ENCODE data around the gene TRAPPC14.

DNA sequence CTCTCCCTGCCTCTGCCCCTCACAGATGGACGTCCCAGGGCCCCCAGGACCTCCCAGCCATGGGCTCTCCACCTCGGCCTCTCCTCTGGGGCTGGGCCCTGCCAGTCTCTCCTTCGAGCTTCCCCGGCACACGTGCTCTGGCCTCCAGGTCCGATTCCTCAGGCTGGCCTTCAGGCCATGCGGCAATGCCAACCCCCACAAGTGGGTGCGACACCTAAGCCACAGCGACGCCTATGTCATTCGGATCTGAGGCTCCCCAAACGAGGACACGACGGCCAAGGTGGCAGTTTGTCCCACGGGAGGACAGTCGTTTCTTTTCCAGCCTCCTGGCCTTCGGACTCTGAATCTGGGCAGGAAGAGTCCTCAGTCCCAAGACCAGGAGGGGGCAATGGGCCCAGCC is 51.9 kb downstream of the TRAPPC14 start:
- TF ChIP-seq, protein P1, sequence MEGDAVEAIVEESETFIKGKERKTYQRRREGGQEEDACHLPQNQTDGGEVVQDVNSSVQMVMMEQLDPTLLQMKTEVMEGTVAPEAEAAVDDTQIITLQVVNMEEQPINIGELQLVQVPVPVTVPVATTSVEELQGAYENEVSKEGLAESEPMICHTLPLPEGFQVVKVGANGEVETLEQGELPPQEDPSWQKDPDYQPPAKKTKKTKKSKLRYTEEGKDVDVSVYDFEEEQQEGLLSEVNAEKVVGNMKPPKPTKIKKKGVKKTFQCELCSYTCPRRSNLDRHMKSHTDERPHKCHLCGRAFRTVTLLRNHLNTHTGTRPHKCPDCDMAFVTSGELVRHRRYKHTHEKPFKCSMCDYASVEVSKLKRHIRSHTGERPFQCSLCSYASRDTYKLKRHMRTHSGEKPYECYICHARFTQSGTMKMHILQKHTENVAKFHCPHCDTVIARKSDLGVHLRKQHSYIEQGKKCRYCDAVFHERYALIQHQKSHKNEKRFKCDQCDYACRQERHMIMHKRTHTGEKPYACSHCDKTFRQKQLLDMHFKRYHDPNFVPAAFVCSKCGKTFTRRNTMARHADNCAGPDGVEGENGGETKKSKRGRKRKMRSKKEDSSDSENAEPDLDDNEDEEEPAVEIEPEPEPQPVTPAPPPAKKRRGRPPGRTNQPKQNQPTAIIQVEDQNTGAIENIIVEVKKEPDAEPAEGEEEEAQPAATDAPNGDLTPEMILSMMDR (IDR thresholded peaks at IDR 0.05) = no peak
- TF ChIP-seq POLR2A (IDR thresholded peaks at IDR 0.05) (no peak), POLR2AphosphoS5 (IDR thresholded peaks at IDR 0.05) (no peak)

Data from breast epithelium (tissue), 3 donors.